SU-DHL-6 (cell line): Measurements from ENCODE around the gene LTBP4.

ENCODE experiments used
- CTCF ChIP-seq: fragments of 200-600 bp; sonication (generic); IDR thresholded peaks from one replicate; pipeline ENCODE4 v1.5.1; 2017; ENCODE audit warnings: antibody characterized with exemption, mild to moderate bottlenecking, low read length, moderate library complexity; ENCODE audit not compliant: insufficient read depth, poor library complexity, severe bottlenecking
- EZH2phosphoT487 ChIP-seq: fragments of 200-600 bp; sonication (generic), shearing (Covaris generic); conservative IDR thresholded peaks from 2 replicates; pipeline ENCODE4 v1.6.1; 2018; ENCODE audit warnings: mild to moderate bottlenecking, antibody characterized with exemption, low read length, moderate library complexity, mixed read lengths

- TF ChIP-seq CTCF (no peak), EZH2phosphoT487 (no peak)
These were observed 41.1 kb upstream of the LTBP4 start for GRCh38 chr19:40560092-40560507.
